GM12878 (cell line): ENCODE results near the gene TMX4. TPM values are rescaled to one million over a fixed set of nuclear protein-coding genes. Genes with fewer than 3 reads are reported as not detected.

Source experiments
- ATAC-seq: fragments of 200-7000 bp; cut with Tn5 transposase; 3 replicates; pipeline ENCODE4 v1.9.1; 2020; ENCODE audit warnings: mild to moderate bottlenecking, moderate library complexity
- BruUV-seq: library from RNA; stranded (reverse); fragments of 400-500 nt; replicated peaks from 2 replicates; lab custom pipeline; 2021; lab: Mats Ljungman, UMichigan
- CTCF ChIA-PET: fragments of 300-600 bp; sonication (Branson Sonifier 250); formaldehyde crosslinking; extraction: SDS; loops from one replicate; lab custom pipeline; 2021; ENCODE audit warnings: inconsistent platforms; lab: Yijun Ruan, JAX
- POLR2A ChIA-PET: fragments of 350-600 bp; formaldehyde crosslinking; extraction: SDS; loops from one replicate; lab custom pipeline; 2021; ENCODE audit warnings: inconsistent platforms; lab: Charles Lee
- RAD21 ChIA-PET: fragments of 300-600 bp; sonication (Branson Sonifier 250); formaldehyde crosslinking; loops from one replicate; lab custom pipeline; 2023; ENCODE audit warnings: antibody characterized with exemption; ENCODE audit not compliant: unreplicated experiment; lab: Charles Lee
- SMC1A ChIA-PET: fragments of 300-600 bp; sonication (Branson Sonifier 250); formaldehyde crosslinking; loops from one replicate; lab custom pipeline; 2023; ENCODE audit not compliant: unreplicated experiment, uncharacterized antibody; lab: Charles Lee
- DNase-seq: peaks from one replicate; pipeline ENCODE4 v3.0.0-alpha.2; 2011; ENCODE audit warnings: low read depth, low spot score
- FAIRE-seq: peaks from 3 replicates; lab custom pipeline; 2011; peaks lifted over from hg19 to GRCh38; lab: Jason Lieb, UNC
- H2AFZ ChIP-seq: 2 replicates; pipeline ENCODE4 v1.6.0; 2011; ENCODE audit warnings: low read depth, low read length, control low read depth; ENCODE audit not compliant: control insufficient read depth
- H3K27ac ChIP-seq: 2 replicates; pipeline ENCODE4 v1.5.1; 2011; ENCODE audit warnings: control low read depth; ENCODE audit not compliant: control insufficient read depth, insufficient read depth
- H3K27me3 ChIP-seq, 2 experiments: replicated peaks in 1 of 2; 2 replicates each; pipeline versions ENCODE4 v1.6.0 to v1.6.1; 2011; ENCODE audit warnings: low read length in 1 of 2; ENCODE audit not compliant: control insufficient read depth in 2 of 2, insufficient read depth in 2 of 2
- H3K36me3 ChIP-seq, 2 experiments: 2 replicates each; pipeline ENCODE4 v1.5.1; 2011; ENCODE audit warnings: low read length in 1 of 2; ENCODE audit not compliant: control insufficient read depth in 2 of 2, insufficient read depth in 2 of 2
- H3K4me1 ChIP-seq: 2 replicates; pipeline ENCODE4 v1.6.1; 2011; ENCODE audit warnings: mild to moderate bottlenecking, low read length, moderate library complexity, mixed read lengths; ENCODE audit not compliant: control insufficient read depth, insufficient read depth
- H3K4me2 ChIP-seq: 2 replicates; pipeline ENCODE4 v1.6.0; 2011; ENCODE audit warnings: control low read depth; ENCODE audit not compliant: control insufficient read depth, insufficient read depth
- H3K4me3 ChIP-seq: fragments of 200-600 bp; sonication (generic); 2 replicates; pipeline ENCODE4 v1.5.1; 2016
- H3K79me2 ChIP-seq: 2 replicates; pipeline ENCODE4 v1.6.0; 2011; ENCODE audit warnings: low read length; ENCODE audit not compliant: control insufficient read depth, insufficient read depth
- H3K9ac ChIP-seq: 2 replicates; pipeline ENCODE4 v1.8.0; 2011; ENCODE audit warnings: low read length, control low read depth, mixed read lengths; ENCODE audit not compliant: control insufficient read depth, insufficient read depth
- H3K9me3 ChIP-seq: replicated peaks from 3 replicates; pipeline ENCODE4 v1.5.1; 2011; ENCODE audit warnings: mild to moderate bottlenecking, low read length; ENCODE audit not compliant: control insufficient read depth, insufficient read depth
- H4K20me1 ChIP-seq: 2 replicates; pipeline ENCODE4 v1.6.0; 2011; ENCODE audit not compliant: control insufficient read depth, insufficient read depth
- ATF2 ChIP-seq: IDR thresholded peaks from 2 replicates; pipeline ENCODE4 v1.6.1; 2012; ENCODE audit warnings: low read length, inconsistent platforms
- ATF7 ChIP-seq: fragments of 450-650 bp; IDR thresholded peaks from 2 replicates; pipeline ENCODE4 v1.6.1; 2016; ENCODE audit warnings: low read depth, mild to moderate bottlenecking
- CEBPZ ChIP-seq: fragments of 150-350 bp; IDR thresholded peaks from 2 replicates; pipeline ENCODE4 v1.6.1; 2016; ENCODE audit warnings: low read depth, low read length
- CHD2 ChIP-seq: IDR thresholded peaks from 2 replicates; pipeline ENCODE4 v1.6.1; 2011; ENCODE audit warnings: low read depth, low read length, improper control_type of control experiment, borderline replicate concordance
- CHD4 ChIP-seq: fragments of 200-600 bp; sonication (generic); IDR thresholded peaks from 2 replicates; pipeline ENCODE4 v1.6.1; 2016; ENCODE audit warnings: mild to moderate bottlenecking
- CUX1 ChIP-seq: IDR thresholded peaks from 2 replicates; pipeline ENCODE4 v1.6.1; 2012; ENCODE audit warnings: improper control_type of control experiment, low read depth, low read length; ENCODE audit not compliant: insufficient replicate concordance
- JUNB ChIP-seq: IDR thresholded peaks from 2 replicates; pipeline ENCODE4 v1.6.1; 2016; ENCODE audit warnings: antibody characterized with exemption, mild to moderate bottlenecking
- KDM1A ChIP-seq: fragments of 200-600 bp; sonication (generic); IDR thresholded peaks from 2 replicates; pipeline ENCODE4 v1.6.1; 2016; ENCODE audit warnings: borderline replicate concordance
- MYC ChIP-seq: IDR thresholded peaks from 2 replicates; pipeline ENCODE4 v1.6.1; 2011; ENCODE audit warnings: mild to moderate bottlenecking, low read length, moderate library complexity, inconsistent platforms; ENCODE audit not compliant: insufficient read depth, insufficient replicate concordance, insufficient read length, severe bottlenecking
- NR2C2 ChIP-seq: IDR thresholded peaks from 2 replicates; pipeline ENCODE4 v1.6.1; 2011; ENCODE audit warnings: borderline replicate concordance, low read depth; ENCODE audit not compliant: control insufficient read depth, insufficient read length
- RAD21 ChIP-seq: IDR thresholded peaks from 2 replicates; pipeline ENCODE4 v1.6.1; 2011; ENCODE audit warnings: mild to moderate bottlenecking, low read depth, low read length, moderate library complexity; ENCODE audit not compliant: insufficient read depth
- SMC3 ChIP-seq: IDR thresholded peaks from 2 replicates; pipeline ENCODE4 v1.6.1; 2011; ENCODE audit warnings: low read length, improper control_type of control experiment, borderline replicate concordance
- WGBS: methylation state at CpG from one replicate; pipeline ENCODE4 v1.1.6; 2016; ENCODE audit warnings: low lambda C conversion rate; ENCODE audit not compliant: insufficient replicate concordance, insufficient coverage; ENCODE audit errors: missing lambda C conversion rate; 5-methylcytosine and 5-hydroxymethylcytosine counted together
- in situ Hi-C: fragments of 300-500 bp; cut with MboI; formaldehyde crosslinking; loops from 9 replicates; pipeline ENCODE4 v1.14.3; 2018; ENCODE audit warnings: mixed read lengths
- intact Hi-C: fragments of 100-400 bp; cut with micrococcal nuclease; formaldehyde crosslinking; loops from one replicate; pipeline ENCODE4 v1.14.2; 2022; ENCODE audit not compliant: unreplicated experiment
- polyA plus RNA-seq, 11 experiments: library from polyadenylated mRNA; depleted of rRNA in 4 of 11; unstranded in 6 of 11; stranded (reverse) in 5 of 11; fragments of >200 nt; fragmentation: Nextera tagmentation in 4 of 11; fragmentation: Illumina TruSeq in 1 of 11; extraction: Ambion mirVana in 4 of 11; extraction: Trizol in 1 of 11; gene quantifications; 1 replicate in 1 of 11; 2 replicates in 10 of 11; pipeline versions ENCODE4 v1.2.1 to v1.2.3, GENCODE V29; 2011 to 2016; ENCODE audit warnings: inconsistent platforms in 2 of 11, missing spikeins in 2 of 11, low read depth in 1 of 11
- total RNA-seq, 4 experiments: library from RNA; depleted of rRNA in 3 of 4; stranded (reverse); fragments of >200 nt in 3 of 4; fragmentation: Illumina TruSeq in 1 of 4; extraction: Trizol in 1 of 4; gene quantifications; 2 replicates each; pipeline versions ENCODE4 v1.2.1 to v1.2.3, GENCODE V29; 2013 to 2021

The TMX4 gene
- total and polyA plus RNA-seq, 10 of the 15 experiments (the other 5 are each of a cell fraction or from before 2014, with no cell fraction given) = 3.9 to 19.9 (median 11.1) TPM

GRCh38 chr20:8033151-8033841 lies 13.7 kb upstream of the TMX4 start:
- intact Hi-C loops (no loop called here), in situ Hi-C loops (no loop called here)
- no peaks in the 10 kb centered on the region for H3K79me2 ChIP-seq
- H2AFZ ChIP-seq = no peak overlapping the region
- WGBS = 70% methylated on average over 7 of the region's 7 CpGs
- no peak overlapping the region for H3K9ac ChIP-seq
- no peaks in the 10 kb centered on the region for H3K4me1 ChIP-seq
- no peaks in the 10 kb centered on the region for H3K27me3 ChIP-seq
- POLR2A ChIA-PET = no interaction called here
- CTCF ChIA-PET = interaction anchor here (0.9 kb wide), 1 partner anchor 10 kb away, joined by 3 read pairs; no protein-coding TSS in a partner anchor
- H3K9me3 ChIP-seq = no peaks in the 10 kb centered on the region
- no peak overlapping the region for H3K4me3 ChIP-seq
- RAD21 ChIA-PET = interaction anchor here (1.7 kb wide), 1 partner anchor 689 kb away, joined by 4 read pairs; no protein-coding TSS in a partner anchor
- no peak overlapping the region for H3K4me2 ChIP-seq
- no peak for ATAC-seq
- FAIRE-seq = no peak
- no peaks in the 10 kb centered on the region for H3K36me3 ChIP-seq
- no peak for DNase-seq
- H4K20me1 ChIP-seq = no peaks in the 10 kb centered on the region
- no peak overlapping the region for H3K27ac ChIP-seq
- SMC1A ChIA-PET = no interaction called here
- no TSS peak for BruUV-seq
- no peak for TF ChIP-seq CHD4
- TF ChIP-seq CUX1 = no peak
- no peak for TF ChIP-seq JUNB
- no peak for TF ChIP-seq SMC3
- no peak for TF ChIP-seq MYC
- TF ChIP-seq NR2C2 = no peak
- TF ChIP-seq KDM1A = no peak
- no peak for TF ChIP-seq RAD21
- no peak for TF ChIP-seq ATF2
- TF ChIP-seq CEBPZ = no peak
- no peak for TF ChIP-seq ATF7
- no peak for TF ChIP-seq CHD2
